CD4-positive, alpha-beta T cell (primary cell): ENCODE data around the gene NEURL2. TPM values are rescaled to one million over a fixed set of nuclear protein-coding genes. Genes with fewer than 3 reads are reported as not detected.

Source experiments
- ATAC-seq: fragments of 200-7000 bp; cut with Tn5 transposase; one replicate; pipeline ENCODE4 v1.10.0; 2022; ENCODE audit warnings: mild to moderate bottlenecking; ENCODE audit not compliant: poor library complexity
- CTCF ChIA-PET: fragments of 350-600 bp; sonication (Branson Sonifier 250); formaldehyde crosslinking; loops from one replicate; lab custom pipeline; 2021; ENCODE audit warnings: antibody characterized with exemption, inconsistent platforms; lab: Charles Lee
- POLR2A ChIA-PET: fragments of 350-600 bp; sonication (Branson Sonifier 250); formaldehyde crosslinking; loops from one replicate; lab custom pipeline; 2021; ENCODE audit warnings: antibody characterized with exemption, inconsistent platforms; lab: Charles Lee
- DNase-seq, 14 experiments: peaks; one replicate each; pipeline ENCODE4 v3.0.0-alpha.2; 2013 to 2020; ENCODE audit warnings: mixed read lengths in 2 of 14
- H3K27ac ChIP-seq, 2 donors: one replicate each; pipeline versions ENCODE4 v1.5.1 to v1.7.0; 2013; ENCODE audit warnings: low read length in 2 of 2, low read depth in 1 of 2, mild to moderate bottlenecking in 1 of 2
- H3K27me3 ChIP-seq, 2 experiments: 1 replicate in 1 of 2; 2 replicates in 1 of 2; pipeline versions ENCODE4 v1.6.1 to v1.7.0; 2013; ENCODE audit warnings: low read length in 2 of 2, control low read depth in 1 of 2, mild to moderate bottlenecking in 1 of 2, moderate library complexity in 1 of 2; ENCODE audit not compliant: insufficient read depth in 2 of 2, control insufficient read depth in 1 of 2
- H3K36me3 ChIP-seq: one replicate; pipeline ENCODE4 v1.6.1; 2013; ENCODE audit warnings: low read length, control low read depth; ENCODE audit not compliant: insufficient read depth
- H3K4me1 ChIP-seq: one replicate; pipeline ENCODE4 v1.6.1; 2013; ENCODE audit warnings: low read length, control low read depth; ENCODE audit not compliant: insufficient read depth
- H3K4me3 ChIP-seq: one replicate; pipeline ENCODE4 v1.5.1; 2013; ENCODE audit warnings: mild to moderate bottlenecking, low read length, moderate library complexity
- H3K9me3 ChIP-seq, 2 experiments: 1 replicate in 1 of 2; 2 replicates in 1 of 2; pipeline versions ENCODE4 v1.6.1 to v1.7.0; 2013; ENCODE audit warnings: low read length in 2 of 2, mild to moderate bottlenecking in 2 of 2, control low read depth in 1 of 2, moderate library complexity in 1 of 2; ENCODE audit not compliant: control insufficient read depth in 1 of 2, insufficient read depth in 1 of 2
- H3K27ac Mint-ChIP-seq: one replicate; pipeline ENCODE4 v1.8.0; 2020; ENCODE audit warnings: mixed read lengths
- H3K27me3 Mint-ChIP-seq: one replicate; pipeline ENCODE4 v1.8.0; 2021; ENCODE audit warnings: mixed read lengths
- H3K36me3 Mint-ChIP-seq: one replicate; pipeline ENCODE4 v1.8.0; 2021; ENCODE audit warnings: low read depth, mixed read lengths
- H3K4me1 Mint-ChIP-seq: one replicate; pipeline ENCODE4 v1.8.0; 2021; ENCODE audit warnings: low read depth, mixed read lengths
- H3K4me3 Mint-ChIP-seq: one replicate; pipeline ENCODE4 v1.8.0; 2020; ENCODE audit warnings: mild to moderate bottlenecking, mixed read lengths
- H3K9me3 Mint-ChIP-seq: one replicate; pipeline ENCODE4 v1.8.0; 2020; ENCODE audit warnings: mixed read lengths
- intact Hi-C, 2 experiments: fragments of 100-400 bp; cut with DNase I in 1 of 2; cut with micrococcal nuclease in 1 of 2; formaldehyde crosslinking; loops; one replicate each; pipeline versions ENCODE4 v1.15.1 to v1.9.0; 2023 to 2025; cut with DNase I, micrococcal nuclease
- total RNA-seq, 174 experiments: library from RNA in 2 of 174; stranded (reverse) in 2 of 174; gene quantifications; one replicate each; pipeline ENCODE4 v1.2.3 and lab custom pipeline; 2021 to 2026
- TF ChIP-seq, protein P1 (sequence below): fragments of 200-600 bp; IDR thresholded peaks from one replicate; pipeline ENCODE4 v1.8.0; 2022; ENCODE audit warnings: antibody characterized with exemption, mild to moderate bottlenecking

Gene NEURL2
- total RNA-seq, 2 experiments from 2014 or later: 1.5 to 2.5 TPM

DNA sequence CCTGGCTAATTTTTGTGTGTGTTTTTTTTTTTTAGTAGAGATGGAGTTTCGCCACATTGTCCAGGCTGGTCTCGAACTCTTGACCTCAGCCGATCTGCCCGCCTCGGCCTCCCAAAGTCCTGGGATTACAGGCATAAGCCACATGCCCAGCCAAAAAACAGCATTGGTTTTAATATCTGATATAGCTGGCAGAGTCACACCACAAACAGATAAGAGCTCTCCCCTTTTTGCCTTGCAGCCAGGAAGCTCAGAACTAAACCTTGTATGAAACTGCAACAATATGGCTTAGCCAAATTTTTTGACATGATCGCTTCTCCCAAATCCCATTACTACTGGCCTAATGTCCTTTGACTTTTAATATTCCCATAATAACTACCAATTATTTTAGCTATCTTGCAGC lies 38.7 kb downstream of the NEURL2 start:
- DNase-seq: no peak
- CTCF ChIA-PET: no interaction called here
- Histone ChIP-seq H3K9me3 (no peaks in the 10 kb centered on the region), H3K4me3 (no peak overlapping the region), H3K4me1 (peaks cover 27% of the 10 kb centered on the region), H3K27me3 (no peaks in the 10 kb centered on the region), H3K36me3 (peaks cover 45% of the 10 kb centered on the region), H3K27ac (no peak overlapping the region)
- Mint-ChIP-seq H3K27ac (no peak overlapping the region), H3K4me1 (peaks cover 33% of the 10 kb centered on the region), H3K36me3 (peaks cover 83% of the 10 kb centered on the region), H3K27me3 (no peaks in the 10 kb centered on the region), H3K4me3 (no peak overlapping the region), H3K9me3 (no peaks in the 10 kb centered on the region)
- intact Hi-C loops: no loop called here
- POLR2A ChIA-PET: interaction anchor here (1.6 kb wide), 1 partner anchor 29 kb away, joined by 7 read pairs; the partner anchor contains the start of gene ZSWIM1
- TF ChIP-seq, protein P1, sequence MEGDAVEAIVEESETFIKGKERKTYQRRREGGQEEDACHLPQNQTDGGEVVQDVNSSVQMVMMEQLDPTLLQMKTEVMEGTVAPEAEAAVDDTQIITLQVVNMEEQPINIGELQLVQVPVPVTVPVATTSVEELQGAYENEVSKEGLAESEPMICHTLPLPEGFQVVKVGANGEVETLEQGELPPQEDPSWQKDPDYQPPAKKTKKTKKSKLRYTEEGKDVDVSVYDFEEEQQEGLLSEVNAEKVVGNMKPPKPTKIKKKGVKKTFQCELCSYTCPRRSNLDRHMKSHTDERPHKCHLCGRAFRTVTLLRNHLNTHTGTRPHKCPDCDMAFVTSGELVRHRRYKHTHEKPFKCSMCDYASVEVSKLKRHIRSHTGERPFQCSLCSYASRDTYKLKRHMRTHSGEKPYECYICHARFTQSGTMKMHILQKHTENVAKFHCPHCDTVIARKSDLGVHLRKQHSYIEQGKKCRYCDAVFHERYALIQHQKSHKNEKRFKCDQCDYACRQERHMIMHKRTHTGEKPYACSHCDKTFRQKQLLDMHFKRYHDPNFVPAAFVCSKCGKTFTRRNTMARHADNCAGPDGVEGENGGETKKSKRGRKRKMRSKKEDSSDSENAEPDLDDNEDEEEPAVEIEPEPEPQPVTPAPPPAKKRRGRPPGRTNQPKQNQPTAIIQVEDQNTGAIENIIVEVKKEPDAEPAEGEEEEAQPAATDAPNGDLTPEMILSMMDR: no peak
- no peak for ATAC-seq

DNA sequence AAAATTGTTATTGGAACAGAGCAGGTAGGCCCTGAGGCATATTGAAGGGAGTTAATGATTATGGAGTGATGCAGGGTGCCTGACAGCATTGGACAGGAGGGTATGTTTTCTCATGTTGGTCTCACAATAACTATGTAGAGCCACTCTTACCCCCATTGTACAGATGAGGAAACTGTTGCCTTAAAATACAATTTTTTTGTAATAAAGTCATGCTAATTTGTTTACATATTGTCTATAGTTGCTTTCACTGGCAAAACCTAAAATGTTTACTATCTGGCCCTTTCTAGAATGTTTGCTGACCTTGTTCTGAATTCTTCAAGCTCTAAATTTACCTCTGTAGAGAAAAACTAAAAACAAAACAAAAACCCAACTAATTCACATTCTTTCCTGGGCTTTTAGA lies 39.5 kb downstream of the NEURL2 start:
- Mint-ChIP-seq H3K36me3 (peaks cover 83% of the 10 kb centered on the region), H3K4me3 (no peak overlapping the region), H3K27ac (no peak overlapping the region), H3K4me1 (peaks cover 24% of the 10 kb centered on the region), H3K27me3 (no peaks in the 10 kb centered on the region), H3K9me3 (no peaks in the 10 kb centered on the region)
- Histone ChIP-seq H3K9me3 (no peaks in the 10 kb centered on the region), H3K27me3 (no peaks in the 10 kb centered on the region), H3K4me1 (peaks cover 22% of the 10 kb centered on the region), H3K4me3 (no peak overlapping the region), H3K36me3 (peaks cover 49% of the 10 kb centered on the region), H3K27ac (no peak overlapping the region)
- POLR2A ChIA-PET: no interaction called here
- intact Hi-C loops: no loop called here
- DNase-seq (no peak), ATAC-seq (no peak)
- TF ChIP-seq, protein P1: no peak
- CTCF ChIA-PET: no interaction called here

DNA sequence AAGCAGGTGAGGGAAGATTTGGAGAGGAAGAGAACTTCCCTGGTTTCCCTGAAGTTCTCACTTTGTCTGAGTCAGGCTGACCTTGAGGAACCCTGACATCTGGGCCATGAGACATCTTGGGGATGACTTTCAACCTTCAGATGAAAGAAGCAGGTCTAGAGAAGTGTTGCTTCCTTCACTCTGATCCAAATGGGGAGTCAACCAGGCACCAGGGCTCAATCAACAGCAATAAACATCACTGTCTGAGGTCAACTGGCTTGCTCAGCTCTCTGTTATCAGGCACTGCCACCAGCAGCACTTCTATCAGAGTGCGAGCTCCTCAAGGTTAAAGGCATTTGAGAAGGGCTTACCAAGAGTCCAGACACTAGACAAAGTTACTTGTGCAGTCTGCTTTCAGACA lies 40.1 kb downstream of the NEURL2 start:
- Histone ChIP-seq H3K27me3 (no peaks in the 10 kb centered on the region), H3K4me1 (peaks cover 17% of the 10 kb centered on the region), H3K27ac (no peak overlapping the region), H3K36me3 (peaks cover 55% of the 10 kb centered on the region), H3K9me3 (no peaks in the 10 kb centered on the region), H3K4me3 (no peak overlapping the region)
- POLR2A ChIA-PET: no interaction called here
- no peaks in the 10 kb centered on the region for H3K9me3 Mint-ChIP-seq
- CTCF ChIA-PET: no interaction called here
- peaks cover 87% of the 10 kb centered on the region for H3K36me3 Mint-ChIP-seq
- DNase-seq (no peak), ATAC-seq (no peak)
- no peak overlapping the region for H3K4me3 Mint-ChIP-seq
- H3K4me1 Mint-ChIP-seq: peaks cover 19% of the 10 kb centered on the region
- intact Hi-C loops: no loop called here
- no peak overlapping the region for H3K27ac Mint-ChIP-seq
- TF ChIP-seq, protein P1: no peak
- no peaks in the 10 kb centered on the region for H3K27me3 Mint-ChIP-seq
